ENCODE measurements around the gene TBX21.

The TBX21 gene

GRCh38 chr17:47720196-47720595, 12.8 kb upstream of the TBX21 start:
- no peak overlapping the region for H3K4me3 ChIP-seq (ENCODE audit: low read length)
- DNase-seq (ENCODE audit: low read depth): no peak
- TF ChIP-seq, protein P1, sequence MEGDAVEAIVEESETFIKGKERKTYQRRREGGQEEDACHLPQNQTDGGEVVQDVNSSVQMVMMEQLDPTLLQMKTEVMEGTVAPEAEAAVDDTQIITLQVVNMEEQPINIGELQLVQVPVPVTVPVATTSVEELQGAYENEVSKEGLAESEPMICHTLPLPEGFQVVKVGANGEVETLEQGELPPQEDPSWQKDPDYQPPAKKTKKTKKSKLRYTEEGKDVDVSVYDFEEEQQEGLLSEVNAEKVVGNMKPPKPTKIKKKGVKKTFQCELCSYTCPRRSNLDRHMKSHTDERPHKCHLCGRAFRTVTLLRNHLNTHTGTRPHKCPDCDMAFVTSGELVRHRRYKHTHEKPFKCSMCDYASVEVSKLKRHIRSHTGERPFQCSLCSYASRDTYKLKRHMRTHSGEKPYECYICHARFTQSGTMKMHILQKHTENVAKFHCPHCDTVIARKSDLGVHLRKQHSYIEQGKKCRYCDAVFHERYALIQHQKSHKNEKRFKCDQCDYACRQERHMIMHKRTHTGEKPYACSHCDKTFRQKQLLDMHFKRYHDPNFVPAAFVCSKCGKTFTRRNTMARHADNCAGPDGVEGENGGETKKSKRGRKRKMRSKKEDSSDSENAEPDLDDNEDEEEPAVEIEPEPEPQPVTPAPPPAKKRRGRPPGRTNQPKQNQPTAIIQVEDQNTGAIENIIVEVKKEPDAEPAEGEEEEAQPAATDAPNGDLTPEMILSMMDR (IDR thresholded peaks at IDR 0.05; ENCODE audit: insufficient read depth, low read depth, low read length, missing control alignments): no peak

- TF ChIP-seq, protein P1 (IDR thresholded peaks at IDR 0.05; ENCODE audit: insufficient read depth, low read depth, low read length, missing control alignments): no peak
- no peak overlapping the region for H3K4me3 ChIP-seq (ENCODE audit: low read length)
- peak; percentile 68 for DNase-seq (ENCODE audit: low read depth)
Measured at GRCh38 chr17:47720754-47721533, 12.1 kb upstream of the TBX21 start.

GRCh38 chr17:47721725-47722124, 11.3 kb upstream of the TBX21 start:
- no peak overlapping the region for H3K4me3 ChIP-seq (ENCODE audit: low read length)
- TF ChIP-seq, protein P1 (IDR thresholded peaks at IDR 0.05; ENCODE audit: insufficient read depth, low read depth, low read length, missing control alignments): no peak
- DNase-seq (ENCODE audit: low read depth): no peak

GRCh38 chr17:47724705-47725104, 8.3 kb upstream of the TBX21 start:
- DNase-seq (ENCODE audit: low read depth): no peak
- TF ChIP-seq, protein P1 (IDR thresholded peaks at IDR 0.05; ENCODE audit: insufficient read depth, low read depth, low read length, missing control alignments): no peak
- H3K4me3 ChIP-seq (ENCODE audit: low read length): no peak overlapping the region

DNA sequence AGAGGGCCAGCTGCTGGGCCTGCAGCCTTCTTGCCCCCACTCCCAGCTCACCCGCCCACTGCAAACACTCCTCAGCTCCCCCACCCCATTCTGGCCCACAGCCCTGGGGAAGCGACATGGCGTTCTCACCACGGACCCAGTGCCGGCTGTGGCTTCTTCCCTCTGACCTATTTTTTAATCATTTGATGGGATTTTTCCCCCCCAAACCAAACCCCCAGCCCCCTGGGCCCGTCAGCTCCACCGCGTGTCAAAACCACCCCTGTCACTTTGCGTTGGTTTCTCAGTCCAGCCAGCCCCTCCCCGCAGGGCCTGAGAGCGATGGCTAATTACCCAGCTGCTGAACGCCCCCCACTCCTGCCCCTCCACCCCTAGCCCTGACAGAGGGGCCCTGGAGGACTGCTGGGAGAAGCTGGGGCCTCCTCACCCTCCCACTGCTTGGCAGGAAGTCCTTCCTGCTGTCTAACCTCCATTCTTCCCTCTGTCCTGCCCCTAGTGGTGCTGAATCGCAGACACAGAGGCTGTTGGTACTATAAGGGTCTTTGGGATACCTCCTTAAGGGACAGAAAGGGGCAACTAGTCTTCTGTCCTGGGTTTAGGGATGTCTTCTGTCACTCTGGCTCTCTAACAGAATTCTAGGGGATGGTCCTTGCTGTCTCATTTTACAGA, 7.5 kb upstream of the TBX21 start:
- no peak for DNase-seq (ENCODE audit: low read depth)
- TF ChIP-seq, protein P1 (IDR thresholded peaks at IDR 0.05; ENCODE audit: insufficient read depth, low read depth, low read length, missing control alignments): peak; percentile 6
- no peak overlapping the region for H3K4me3 ChIP-seq (ENCODE audit: low read length)

- TF ChIP-seq, protein P1 (IDR thresholded peaks at IDR 0.05; ENCODE audit: insufficient read depth, low read depth, low read length, missing control alignments): no peak
- DNase-seq (ENCODE audit: low read depth): no peak
- no peak overlapping the region for H3K4me3 ChIP-seq (ENCODE audit: low read length)
Measured at GRCh38 chr17:47726796-47727703, 6.0 kb upstream of the TBX21 start.
